Natural killer cell (primary cell): ENCODE measurements around the gene GRIN2A. TPM values are rescaled to one million over a fixed set of nuclear protein-coding genes. Genes with fewer than 3 reads are reported as not detected.

ENCODE experiments used
- ATAC-seq, 3 donors: fragments of 150-1000 bp in 2 of 3; fragments of 200-7000 bp in 1 of 3; cut with Tn5 transposase; 1 replicate in 1 of 3; 2 replicates in 2 of 3; pipeline ENCODE4 v1.10.0; 2021; ENCODE audit warnings: mild to moderate bottlenecking in 2 of 3, moderate library complexity in 2 of 3
- DNase-seq, 2 donors: peaks; one replicate each; pipeline versions ENCODE4 v3.0.0 to v3.0.0-alpha.2; 2013 to 2021; ENCODE audit warnings: mixed read lengths in 1 of 2
- H3K27ac ChIP-seq: one replicate; pipeline ENCODE4 v1.5.1; 2013; ENCODE audit warnings: mild to moderate bottlenecking, low read length
- H3K27me3 ChIP-seq: one replicate; pipeline ENCODE4 v1.6.1; 2013; ENCODE audit warnings: low read length; ENCODE audit not compliant: control insufficient read depth, insufficient read depth
- H3K36me3 ChIP-seq: one replicate; pipeline ENCODE4 v1.6.1; 2013; ENCODE audit warnings: low read length; ENCODE audit not compliant: control insufficient read depth, insufficient read depth
- H3K4me1 ChIP-seq: one replicate; pipeline ENCODE4 v1.6.1; 2013; ENCODE audit warnings: low read length; ENCODE audit not compliant: control insufficient read depth, insufficient read depth
- H3K4me3 ChIP-seq: one replicate; pipeline ENCODE4 v1.5.1; 2013; ENCODE audit warnings: low read length
- H3K9me3 ChIP-seq: one replicate; pipeline ENCODE4 v1.6.1; 2013; ENCODE audit warnings: low read length; ENCODE audit not compliant: control insufficient read depth, insufficient read depth
- H3K27ac Mint-ChIP-seq, 2 donors: one replicate each; pipeline ENCODE4 v1.8.0; 2022; ENCODE audit warnings: mild to moderate bottlenecking in 2 of 2, mixed read lengths in 2 of 2, moderate library complexity in 1 of 2
- H3K27me3 Mint-ChIP-seq, 2 donors: one replicate each; pipeline ENCODE4 v1.8.0; 2022; ENCODE audit warnings: low read depth in 2 of 2, mixed read lengths in 2 of 2
- H3K36me3 Mint-ChIP-seq: one replicate; pipeline ENCODE4 v1.8.0; 2022; ENCODE audit warnings: mixed read lengths
- H3K4me1 Mint-ChIP-seq, 2 donors: one replicate each; pipeline ENCODE4 v1.8.0; 2022; ENCODE audit warnings: mixed read lengths in 2 of 2
- H3K4me3 Mint-ChIP-seq: one replicate; pipeline ENCODE4 v1.8.0; 2022; ENCODE audit warnings: mild to moderate bottlenecking, moderate library complexity, mixed read lengths
- H3K9me3 Mint-ChIP-seq, 2 donors: one replicate each; pipeline ENCODE4 v1.8.0; 2022; ENCODE audit warnings: mixed read lengths in 2 of 2
- CTCF ChIP-seq: fragments of 200-600 bp; IDR thresholded peaks from one replicate; pipeline ENCODE4 v1.8.0; 2022; ENCODE audit warnings: antibody characterized with exemption
- WGBS: methylation state at CpG from one replicate; pipeline ENCODE4 v1.1.7; 2013; ENCODE audit warnings: missing lambda C conversion rate; ENCODE audit not compliant: insufficient coverage; 5-methylcytosine and 5-hydroxymethylcytosine counted together
- intact Hi-C: fragments of 100-400 bp; cut with micrococcal nuclease; formaldehyde crosslinking; loops from one replicate; pipeline ENCODE4 v1.14.2; 2022
- total RNA-seq, 4 donors: library from RNA; stranded (reverse); fragments of 120-200 nt in 1 of 4; gene quantifications; one replicate each; pipeline versions ENCODE4 v1.2.3 to v1.2.4, GENCODE V29; 2013 to 2022

Gene GRIN2A
- total RNA-seq, 3 donors from 2014 or later (not counting 1 experiment from before 2014, with no cell fraction given): not detected

GRCh38 chr16:9823510-9823909 lies 358.7 kb downstream of the GRIN2A start:
- Mint-ChIP-seq H3K36me3 (no peaks in the 10 kb centered on the region), H3K4me3 (no peak overlapping the region), H3K4me1 (no peaks in the 10 kb centered on the region), H3K9me3 (no peaks in the 10 kb centered on the region), H3K27me3 (peaks cover 0 to 15% of the 10 kb centered on the region in 2 donors), H3K27ac (no peak overlapping the region)
- no peaks in the 10 kb centered on the region for H3K9me3 ChIP-seq
- H3K36me3 ChIP-seq: no peaks in the 10 kb centered on the region
- no peaks in the 10 kb centered on the region for H3K27me3 ChIP-seq
- 70% methylated on average over 3 of the region's 3 CpGs for WGBS
- intact Hi-C loops: no loop called here
- DNase-seq (no peak), ATAC-seq (no peak)
- H3K4me3 ChIP-seq: no peak overlapping the region
- H3K4me1 ChIP-seq: no peaks in the 10 kb centered on the region
- TF ChIP-seq CTCF: no peak
- no peak overlapping the region for H3K27ac ChIP-seq

- Histone ChIP-seq H3K9me3 (no peaks in the 10 kb centered on the region), H3K27ac (no peak overlapping the region), H3K4me3 (no peak overlapping the region), H3K27me3 (no peaks in the 10 kb centered on the region), H3K4me1 (no peaks in the 10 kb centered on the region), H3K36me3 (no peaks in the 10 kb centered on the region)
- Mint-ChIP-seq H3K4me1 (no peaks in the 10 kb centered on the region), H3K27me3 (peaks cover 0 to 15% of the 10 kb centered on the region in 2 donors), H3K27ac (no peak overlapping the region), H3K9me3 (no peaks in the 10 kb centered on the region), H3K36me3 (no peaks in the 10 kb centered on the region), H3K4me3 (no peak overlapping the region)
- intact Hi-C loops: no loop called here
- ATAC-seq (no peak), DNase-seq (no peak)
- TF ChIP-seq CTCF: no peak
- WGBS: 46% methylated on average over 7 of the region's 7 CpGs
These were observed 360.3 kb downstream of the GRIN2A start for GRCh38 chr16:9821970-9822369.

- Mint-ChIP-seq H3K27me3 (peaks cover 0 to 15% of the 10 kb centered on the region in 2 donors), H3K36me3 (no peaks in the 10 kb centered on the region), H3K4me3 (no peak overlapping the region), H3K9me3 (no peaks in the 10 kb centered on the region), H3K4me1 (no peaks in the 10 kb centered on the region), H3K27ac (no peak overlapping the region)
- H3K4me1 ChIP-seq: no peaks in the 10 kb centered on the region
- TF ChIP-seq CTCF: no peak
- intact Hi-C loops: no loop called here
- no peak overlapping the region for H3K4me3 ChIP-seq
- H3K36me3 ChIP-seq: no peaks in the 10 kb centered on the region
- ATAC-seq (no peak), DNase-seq (no peak)
- no peaks in the 10 kb centered on the region for H3K27me3 ChIP-seq
- no peak overlapping the region for H3K27ac ChIP-seq
- WGBS: 50% methylated on average over 3 of the region's 3 CpGs
- H3K9me3 ChIP-seq: no peaks in the 10 kb centered on the region
These were observed 360.9 kb downstream of the GRIN2A start for GRCh38 chr16:9821331-9821730.

GRCh38 chr16:9820476-9821246 lies 361.6 kb downstream of the GRIN2A start:
- H3K4me3 ChIP-seq: no peak overlapping the region
- no peaks in the 10 kb centered on the region for H3K4me1 Mint-ChIP-seq

More at GRCh38 chr16:9820476-9821246, 361.6 kb downstream of the GRIN2A start:
- DNase-seq: no peak
- no peaks in the 10 kb centered on the region for H3K9me3 ChIP-seq
- Mint-ChIP-seq H3K27ac (no peak overlapping the region), H3K4me3 (no peak overlapping the region), H3K27me3 (peaks cover 0 to 15% of the 10 kb centered on the region in 2 donors), H3K36me3 (no peaks in the 10 kb centered on the region), H3K9me3 (no peaks in the 10 kb centered on the region)
- TF ChIP-seq CTCF: no peak
- intact Hi-C loops: no loop called here
- ATAC-seq: no peak
- no peaks in the 10 kb centered on the region for H3K27me3 ChIP-seq
- no peaks in the 10 kb centered on the region for H3K36me3 ChIP-seq
- H3K4me1 ChIP-seq: no peaks in the 10 kb centered on the region
- H3K27ac ChIP-seq: no peak overlapping the region
- WGBS: 43% methylated on average over 6 of the region's 8 CpGs
